Activated T-cell treated with anti-CD3 and anti-CD28 coated beads, Interleukin-2, amount 50 U/mL, for 4 hours (primary cell): Measurements from ENCODE around the gene IL36B. TPM values are rescaled to one million over a fixed set of nuclear protein-coding genes. Genes with fewer than 3 reads are reported as not detected.

Source experiments
- ATAC-seq, 2 donors: fragments of 200-7000 bp; cut with Tn5 transposase; one replicate each; pipeline ENCODE4 v1.10.0; 2021
- DNase-seq: peaks from one replicate; pipeline ENCODE4 v3.0.0-alpha.2; 2020
- H3K27me3 Mint-ChIP-seq: one replicate; pipeline ENCODE4 v1.8.0; 2021; ENCODE audit warnings: low read depth, mixed read lengths
- H3K36me3 Mint-ChIP-seq: one replicate; pipeline ENCODE4 v1.8.0; 2022; ENCODE audit warnings: mixed read lengths; ENCODE audit not compliant: insufficient read depth
- H3K4me1 Mint-ChIP-seq: one replicate; pipeline ENCODE4 v1.8.0; 2021; ENCODE audit warnings: low read depth, mixed read lengths
- H3K4me3 Mint-ChIP-seq: one replicate; pipeline ENCODE4 v1.8.0; 2021; ENCODE audit warnings: mild to moderate bottlenecking, moderate library complexity, mixed read lengths
- H3K9me3 Mint-ChIP-seq: one replicate; pipeline ENCODE4 v1.8.0; 2021; ENCODE audit warnings: mixed read lengths
- total RNA-seq, 3 donors: library from RNA; stranded (reverse); gene quantifications; one replicate each; pipeline ENCODE4 v1.2.1, GENCODE V29; 2021

IL36B gene
- total RNA-seq, 3 donors from 2014 or later = not detected

- H3K36me3 Mint-ChIP-seq = no peaks in the 10 kb centered on the region
- peaks cover 6% of the 10 kb centered on the region for H3K4me1 Mint-ChIP-seq
- ATAC-seq (peak; percentile 8 to 34), DNase-seq (no peak)
- peaks cover 5% of the 10 kb centered on the region for H3K27me3 Mint-ChIP-seq
- no peak overlapping the region for H3K4me3 Mint-ChIP-seq
- no peaks in the 10 kb centered on the region for H3K9me3 Mint-ChIP-seq
These were observed 30.6 kb upstream of the IL36B start for GRCh38 chr2:113083296-113083695.

GRCh38 chr2:113081488-113082210, 29.0 kb upstream of the IL36B start:
- peaks cover 6% of the 10 kb centered on the region for H3K4me1 Mint-ChIP-seq
- peaks cover 2% of the 10 kb centered on the region for H3K27me3 Mint-ChIP-seq
- no peaks in the 10 kb centered on the region for H3K9me3 Mint-ChIP-seq
- no peaks in the 10 kb centered on the region for H3K36me3 Mint-ChIP-seq
- ATAC-seq = no peak
- no peak for DNase-seq
- H3K4me3 Mint-ChIP-seq = no peak overlapping the region

DNA sequence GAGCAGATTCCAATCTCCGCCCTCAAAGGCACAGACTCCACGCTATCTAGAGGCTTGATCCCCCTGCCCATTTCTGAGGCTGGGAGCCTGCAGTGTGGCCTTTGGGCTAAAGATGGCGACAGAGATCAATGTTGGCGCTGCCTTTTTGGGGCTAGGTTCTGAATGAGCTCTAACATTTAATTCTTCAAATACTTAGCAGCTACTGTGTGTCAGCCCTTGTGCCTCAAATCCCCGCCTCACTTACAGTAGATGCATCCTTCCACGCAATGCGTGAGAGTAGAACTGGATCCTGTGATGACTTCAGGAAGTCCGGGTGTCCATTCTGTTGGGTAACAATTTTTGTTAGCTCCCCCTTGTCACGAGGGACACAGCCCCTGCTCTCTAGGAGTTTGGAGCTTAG, 27.5 kb upstream of the IL36B start:
- Mint-ChIP-seq H3K4me1 (peaks cover 7% of the 10 kb centered on the region), H3K27me3 (peaks cover 2% of the 10 kb centered on the region), H3K36me3 (no peaks in the 10 kb centered on the region), H3K4me3 (no peak overlapping the region), H3K9me3 (no peaks in the 10 kb centered on the region)
- ATAC-seq = peak; percentile 74 to 76
- peak; percentile 35 for DNase-seq

- no peak overlapping the region for H3K4me3 Mint-ChIP-seq
- no peaks in the 10 kb centered on the region for H3K36me3 Mint-ChIP-seq
- no peak for DNase-seq
- peaks cover 2% of the 10 kb centered on the region for H3K27me3 Mint-ChIP-seq
- no peaks in the 10 kb centered on the region for H3K9me3 Mint-ChIP-seq
- peaks cover 12% of the 10 kb centered on the region for H3K4me1 Mint-ChIP-seq
- no peak for ATAC-seq
These were observed 26.5 kb upstream of the IL36B start for GRCh38 chr2:113079131-113079530.

DNA sequence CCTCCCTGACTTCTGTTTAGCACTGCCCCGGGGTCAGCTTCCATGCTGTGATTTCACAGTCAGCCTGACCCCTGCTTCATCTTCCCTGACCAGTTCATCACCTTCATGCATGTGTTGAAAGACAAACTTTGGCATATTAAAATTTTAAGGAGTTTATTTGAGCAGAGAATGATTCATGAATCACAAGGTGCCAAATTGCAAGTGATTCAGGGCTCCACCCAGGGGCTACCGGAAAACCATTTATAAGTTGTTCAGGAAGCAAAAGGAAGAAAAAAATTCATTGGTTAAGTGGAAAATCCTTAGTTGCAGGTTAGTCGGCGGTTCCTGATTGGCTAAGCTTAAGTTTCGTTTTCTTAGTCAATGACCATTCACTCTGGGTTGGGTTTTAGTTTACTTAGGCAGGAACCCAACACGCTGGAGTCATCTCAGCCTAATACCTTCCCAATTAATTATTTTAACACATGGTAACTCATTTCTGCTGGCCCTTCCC, 25.7 kb upstream of the IL36B start:
- DNase-seq (no peak), ATAC-seq (no peak)
- Mint-ChIP-seq H3K4me3 (no peak overlapping the region), H3K4me1 (peaks cover 10% of the 10 kb centered on the region), H3K36me3 (no peaks in the 10 kb centered on the region), H3K9me3 (no peaks in the 10 kb centered on the region), H3K27me3 (peaks cover 2% of the 10 kb centered on the region)

DNA sequence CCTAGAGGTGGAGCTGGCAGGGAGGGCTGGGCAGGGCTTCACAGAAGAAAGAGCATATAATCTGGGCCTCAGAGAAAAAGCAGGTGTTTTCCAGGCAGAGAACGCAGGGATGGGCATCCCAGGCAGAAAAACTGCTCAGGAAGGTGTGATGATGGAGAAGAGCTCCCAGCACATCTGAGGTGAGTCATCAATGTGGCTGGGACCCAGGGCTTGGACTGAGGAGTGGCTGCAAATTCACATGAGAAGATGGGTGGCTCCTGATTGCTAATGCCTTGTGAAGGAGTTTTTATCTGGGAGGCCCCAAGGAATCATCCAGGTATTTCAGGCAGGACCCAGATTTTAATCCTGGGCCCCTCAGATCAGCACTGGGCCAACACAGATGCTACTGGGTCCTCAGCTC, 25.3 kb upstream of the IL36B start:
- no peaks in the 10 kb centered on the region for H3K36me3 Mint-ChIP-seq
- DNase-seq = no peak

GRCh38 chr2:113076954-113077669, 24.4 kb upstream of the IL36B start:
- no peaks in the 10 kb centered on the region for H3K36me3 Mint-ChIP-seq
- peaks cover 6% of the 10 kb centered on the region for H3K4me1 Mint-ChIP-seq
- no peaks in the 10 kb centered on the region for H3K9me3 Mint-ChIP-seq
- no peak for DNase-seq
- no peaks in the 10 kb centered on the region for H3K27me3 Mint-ChIP-seq
- H3K4me3 Mint-ChIP-seq = no peak overlapping the region
- ATAC-seq = no peak

More for the DNA sequence above, 25.3 kb upstream of the IL36B start:
- no peak for ATAC-seq
- H3K9me3 Mint-ChIP-seq = no peaks in the 10 kb centered on the region
- H3K4me3 Mint-ChIP-seq = no peak overlapping the region
- peaks cover 6% of the 10 kb centered on the region for H3K4me1 Mint-ChIP-seq
- no peaks in the 10 kb centered on the region for H3K27me3 Mint-ChIP-seq

- Mint-ChIP-seq H3K27me3 (no peaks in the 10 kb centered on the region), H3K36me3 (no peaks in the 10 kb centered on the region), H3K4me3 (no peak overlapping the region), H3K4me1 (peaks cover 6% of the 10 kb centered on the region), H3K9me3 (no peaks in the 10 kb centered on the region)
- no peak for ATAC-seq
- DNase-seq = no peak
These were observed 22.9 kb upstream of the IL36B start for GRCh38 chr2:113075600-113075999.

- ATAC-seq = peak; percentile 50 to 53
- Mint-ChIP-seq H3K36me3 (no peaks in the 10 kb centered on the region), H3K27me3 (no peaks in the 10 kb centered on the region), H3K4me1 (peaks cover 6% of the 10 kb centered on the region), H3K4me3 (no peak overlapping the region), H3K9me3 (no peaks in the 10 kb centered on the region)
- no peak for DNase-seq
These were observed 22.4 kb upstream of the IL36B start for GRCh38 chr2:113075030-113075429.

DNA sequence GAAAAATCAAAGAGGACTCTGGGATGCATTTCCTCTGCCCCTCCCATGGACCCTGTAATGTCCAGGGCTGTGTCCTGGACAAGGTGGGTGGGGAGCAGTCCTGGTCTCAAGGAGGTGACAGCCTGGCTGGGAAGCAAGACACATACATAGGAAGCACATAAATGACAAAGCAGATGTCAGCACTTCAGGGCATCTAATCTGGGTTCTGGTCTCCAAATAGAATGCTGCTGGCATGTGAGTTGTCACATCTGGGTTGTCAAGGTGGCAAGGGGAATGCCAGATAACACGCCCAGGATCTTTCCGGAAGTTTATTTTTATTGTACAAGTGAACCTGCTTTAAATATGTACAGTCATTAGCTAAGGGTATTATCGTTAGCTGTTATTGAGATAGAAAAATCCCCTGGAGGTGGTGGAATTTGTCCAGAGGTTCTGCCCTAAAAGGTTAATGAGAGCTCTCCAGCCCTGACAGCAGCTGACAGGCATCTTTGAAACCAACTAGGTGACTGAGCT, 20.7 kb upstream of the IL36B start:
- DNase-seq (no peak), ATAC-seq (no peak)
- Mint-ChIP-seq H3K27me3 (no peaks in the 10 kb centered on the region), H3K9me3 (no peaks in the 10 kb centered on the region), H3K36me3 (no peaks in the 10 kb centered on the region), H3K4me1 (peaks cover 6% of the 10 kb centered on the region), H3K4me3 (no peak overlapping the region)

DNA sequence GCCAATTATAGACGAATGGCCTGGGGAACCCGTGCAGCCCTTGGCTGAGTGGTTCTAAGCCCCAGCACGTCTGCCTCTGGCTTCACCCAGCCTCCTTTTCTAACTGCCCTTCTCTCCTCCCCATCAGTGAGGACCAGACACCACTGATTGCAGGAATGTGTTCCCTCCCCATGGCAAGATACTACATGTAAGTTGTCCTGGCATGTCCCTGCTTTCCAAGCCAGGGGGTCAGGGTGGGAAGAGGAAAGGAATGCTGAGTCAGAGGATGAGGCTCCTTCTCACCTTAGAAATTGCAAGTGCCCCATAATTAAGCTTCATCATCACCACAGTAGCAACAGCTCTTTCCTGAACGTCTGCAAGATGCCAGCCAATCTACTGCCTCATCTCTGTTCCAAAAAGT, 19.9 kb upstream of the IL36B start:
- peaks cover 6% of the 10 kb centered on the region for H3K4me1 Mint-ChIP-seq
- H3K9me3 Mint-ChIP-seq = no peaks in the 10 kb centered on the region
- no peak overlapping the region for H3K4me3 Mint-ChIP-seq

GRCh38 chr2:113070606-113070975, 17.9 kb upstream of the IL36B start:
- no peaks in the 10 kb centered on the region for H3K9me3 Mint-ChIP-seq
- peaks cover 6% of the 10 kb centered on the region for H3K4me1 Mint-ChIP-seq
- no peaks in the 10 kb centered on the region for H3K27me3 Mint-ChIP-seq
- H3K4me3 Mint-ChIP-seq = no peak overlapping the region
- DNase-seq (no peak), ATAC-seq (no peak)
- H3K36me3 Mint-ChIP-seq = no peaks in the 10 kb centered on the region

More for the DNA sequence above, 19.9 kb upstream of the IL36B start:
- Mint-ChIP-seq H3K36me3 (no peaks in the 10 kb centered on the region), H3K27me3 (no peaks in the 10 kb centered on the region)
- DNase-seq (no peak), ATAC-seq (no peak)

DNA sequence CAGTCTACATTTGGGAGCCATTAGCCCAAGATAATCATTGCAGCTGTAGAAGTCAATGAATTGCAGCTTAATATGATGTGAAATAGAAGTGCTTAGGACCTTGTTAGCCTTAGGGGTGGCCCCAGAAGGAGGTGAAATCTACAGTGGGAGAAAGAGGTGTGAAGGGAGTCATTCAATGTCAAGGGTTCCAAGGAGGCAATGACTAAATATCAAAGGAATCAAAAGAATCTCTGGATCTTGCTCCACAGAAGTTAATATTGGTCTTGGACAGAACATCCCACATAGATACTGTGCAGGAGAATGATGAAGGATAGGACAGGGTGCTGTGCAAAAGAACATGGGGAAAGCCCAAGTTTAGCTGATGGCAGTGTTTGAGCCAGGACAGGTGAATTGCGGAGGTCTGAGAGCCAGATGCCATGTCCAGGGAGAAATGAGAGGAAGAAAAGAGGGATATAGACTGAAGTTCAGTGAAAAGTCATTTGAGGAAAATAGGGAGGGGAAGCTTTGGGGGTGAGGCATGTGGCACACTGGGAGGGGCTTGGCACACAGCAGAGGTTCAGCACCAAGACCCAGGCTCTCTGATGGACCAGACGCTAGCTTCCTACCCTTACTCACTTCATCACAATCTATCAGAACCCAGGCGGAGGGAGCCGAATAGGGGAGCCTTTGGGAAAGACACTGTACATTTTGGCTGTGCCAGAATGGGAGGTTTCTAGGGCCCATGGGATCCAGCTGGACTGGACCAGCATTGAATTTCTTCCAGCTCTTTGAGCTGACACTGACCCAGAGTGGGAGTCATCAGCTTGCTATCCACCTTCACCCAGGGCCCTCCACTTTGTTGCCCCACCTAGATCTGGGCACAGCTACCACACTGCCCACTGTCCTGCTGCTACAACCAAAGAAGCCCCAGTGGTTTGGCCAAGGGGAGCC, 17.3 kb upstream of the IL36B start:
- no peak for DNase-seq
- Mint-ChIP-seq H3K9me3 (no peaks in the 10 kb centered on the region), H3K36me3 (no peaks in the 10 kb centered on the region), H3K4me3 (no peak overlapping the region), H3K27me3 (no peaks in the 10 kb centered on the region), H3K4me1 (peaks cover 3% of the 10 kb centered on the region)
- no peak for ATAC-seq
